ENCODE measurements around the gene ANKRD49. TPM values are rescaled to one million over a fixed set of nuclear protein-coding genes. Genes with fewer than 3 reads are reported as not detected.

The ANKRD49 gene
- total and polyA plus RNA-seq, 10 of the 15 experiments (the other 5 are each of a cell fraction or from before 2014, with no cell fraction given), result 19.2 to 46.6 (median 33.6) TPM

GRCh38 chr11:94450048-94450447 is 43.7 kb upstream of the ANKRD49 start (continued):
- TF ChIP-seq RCOR1 (conservative IDR thresholded peaks at IDR 0.05; ENCODE audit: low read depth, low read length) (no peak), IKZF1 (conservative IDR thresholded peaks at IDR 0.05) (no peak), TAF1 (IDR thresholded peaks at IDR 0.05; ENCODE audit: borderline replicate concordance, low read depth, low read length) (no peak), HSF1 (IDR thresholded peaks at IDR 0.05; ENCODE audit: low read depth, low read length) (no peak)

- H2AFZ ChIP-seq (ENCODE audit: control insufficient read depth, low read depth, low read length), result no peak overlapping the region
- BruUV-seq (replicated peaks), result no TSS peak
- no peak overlapping the region for H3K4me3 ChIP-seq
- H3K9ac ChIP-seq (ENCODE audit: control insufficient read depth, insufficient read depth, low read length), result no peak overlapping the region
- no peak for FAIRE-seq
- SMC1A ChIA-PET (ENCODE audit: uncharacterized antibody, unreplicated experiment), result interaction anchor here (1.2 to 2.3 kb wide), 3 partner anchors 27 to 36 kb away, joined by 3 to 6 read pairs (median 6); no protein-coding TSS in a partner anchor
- WGBS (ENCODE audit: insufficient coverage, insufficient replicate concordance, low lambda C conversion rate, missing lambda C conversion rate), result 98% methylated on average over 2 of the region's 2 CpGs
- in situ Hi-C loops (cut with MboI) (no loop called here), intact Hi-C loops (cut with micrococcal nuclease; ENCODE audit: unreplicated experiment) (no loop called here)
- TF ChIP-seq RELB (IDR thresholded peaks at IDR 0.05; ENCODE audit: low read depth), result no peak
- TF ChIP-seq ZZZ3 (IDR thresholded peaks at IDR 0.05; ENCODE audit: control insufficient read depth, insufficient read length, low read depth), result no peak
- TF ChIP-seq RFX5 (IDR thresholded peaks at IDR 0.05; ENCODE audit: low read depth, low read length), result no peak
- TF ChIP-seq RAD21 (IDR thresholded peaks at IDR 0.05; ENCODE audit: insufficient read depth, low read depth, low read length), result no peak
- TF ChIP-seq EP300 (IDR thresholded peaks at IDR 0.05; ENCODE audit: borderline replicate concordance in 1 of 2, control insufficient read depth in 1 of 2, low read depth in 2 of 2, low read length in 2 of 2), result no peak
- POLR2A ChIA-PET, result no interaction called here
- H3K79me2 ChIP-seq (ENCODE audit: control insufficient read depth, insufficient read depth, low read length), result no peaks in the 10 kb centered on the region
- no peaks in the 10 kb centered on the region; the same call in 2 of the 3 replicates for H3K9me3 ChIP-seq (replicated peaks; ENCODE audit: control insufficient read depth, insufficient read depth, low read length)
- ATAC-seq, result no peak
- no peak overlapping the region for H3K27ac ChIP-seq (ENCODE audit: control insufficient read depth, insufficient read depth)
- H3K4me1 ChIP-seq (ENCODE audit: control insufficient read depth, insufficient read depth, low read length), result 0 out of 2 replicates have a peak, but pooled peaks cover 4% of the 10 kb centered on the region
- CTCF ChIA-PET, result interaction anchor here (0.7 kb wide), 1 partner anchor 659 kb away, joined by 3 read pairs; no protein-coding TSS in a partner anchor
- RAD21 ChIA-PET (ENCODE audit: unreplicated experiment), result no interaction called here
- H3K27me3 ChIP-seq (replicated peaks in 1 of 2; ENCODE audit: control insufficient read depth in 2 of 2, insufficient read depth in 2 of 2, low read length in 1 of 2), result no peaks in the 10 kb centered on the region
- no peak for DNase-seq (ENCODE audit: low read depth, low spot score)
- no peaks in the 10 kb centered on the region; a peak in 2 of 4 replicates for H3K36me3 ChIP-seq (ENCODE audit: control insufficient read depth in 2 of 2, insufficient read depth in 2 of 2, low read length in 1 of 2)
- H4K20me1 ChIP-seq (ENCODE audit: control insufficient read depth, insufficient read depth), result no peaks in the 10 kb centered on the region
- H3K4me2 ChIP-seq (ENCODE audit: control insufficient read depth, insufficient read depth), result no peak overlapping the region
Measured at GRCh38 chr11:94452988-94453387, 40.8 kb upstream of the ANKRD49 start.

Data from GM12878 (cell line).